Measurements from ENCODE around the gene EPG5. TPM values are rescaled to one million over a fixed set of nuclear protein-coding genes. Genes with fewer than 3 reads are reported as not detected.

Gene EPG5
- total and polyA plus RNA-seq, 9 of the 15 experiments (the other 6 are each of a cell fraction or from before 2014, with no cell fraction given): 1.3 to 10.7 (median 5.2) TPM

DNA sequence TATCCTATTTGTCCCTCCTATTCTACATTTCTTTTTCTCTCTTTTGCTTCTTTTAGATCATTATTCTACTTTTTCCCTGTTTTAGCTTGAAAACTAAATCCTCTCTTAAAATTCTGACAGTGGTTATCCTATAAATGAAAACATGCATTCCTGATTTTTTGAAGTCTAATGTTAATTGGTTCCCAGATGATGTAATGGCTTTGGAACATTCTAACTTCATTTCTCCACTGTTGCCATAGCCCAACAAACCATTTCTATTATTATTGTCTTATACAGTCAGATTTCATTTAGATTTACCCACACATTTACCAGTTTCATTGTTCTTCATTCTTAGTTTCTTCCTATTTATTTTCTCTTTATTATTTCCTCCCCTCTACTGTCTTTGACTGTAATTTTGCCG lies 105.2 kb downstream of the EPG5 start:
- no TSS peak for BruUV-seq (replicated peaks)
- DNase-seq (ENCODE audit: extremely low read depth in 1 of 4, low spot score in 3 of 4): no peak
- Histone ChIP-seq H3K9me1 (ENCODE audit: control insufficient read depth, insufficient read depth, low read length) (no peaks in the 10 kb centered on the region), H3K27ac (ENCODE audit: extremely low read depth, low read depth, low read length) (no peak overlapping the region), H3K27me3 (ENCODE audit: control insufficient read depth in 2 of 2, insufficient read depth in 2 of 2, low read length in 2 of 2) (no peaks in the 10 kb centered on the region), H2AFZ (ENCODE audit: low read depth, low read length) (no peak overlapping the region), H3K36me3 (ENCODE audit: control insufficient read depth, insufficient read depth, low read length) (peaks cover 58% of the 10 kb centered on the region; the same call in 2 of the 3 replicates), H3K79me2 (ENCODE audit: control insufficient read depth, insufficient read depth, low read length) (no peaks in the 10 kb centered on the region), H3K4me3 (no peak overlapping the region), H4K20me1 (replicated peaks; ENCODE audit: control insufficient read depth, insufficient read depth, low read length) (no peaks in the 10 kb centered on the region; the same call in 1 of the 2 replicates), H3K9ac (ENCODE audit: insufficient read depth in 1 of 2, low read depth in 2 of 2, low read length in 2 of 2) (no peak overlapping the region), H3K4me1 (replicated peaks in 1 of 2; ENCODE audit: control insufficient read depth in 2 of 2, insufficient read depth in 2 of 2, low read length in 2 of 2) (no peaks in the 10 kb centered on the region), H3K4me2 (ENCODE audit: insufficient read depth, low read length) (no peak overlapping the region), H3K9me3 (replicated peaks; ENCODE audit: control insufficient read depth, insufficient read depth, low read depth, low read length) (no peaks in the 10 kb centered on the region)
- intact Hi-C loops (cut with micrococcal nuclease): no loop called here
- FAIRE-seq: no peak
- TF ChIP-seq MCM3 (IDR thresholded peaks at IDR 0.05) (no peak), RFX1 (IDR thresholded peaks at IDR 0.05) (no peak), SUPT5H (IDR thresholded peaks at IDR 0.05) (no peak), MEIS2 (IDR thresholded peaks at IDR 0.05; ENCODE audit: partially characterized antibody) (no peak), GATA2 (CRISPR knock-in tag; IDR thresholded peaks at IDR 0.05) (no peak), PRDM10 (IDR thresholded peaks at IDR 0.05; ENCODE audit: partially characterized antibody) (no peak), SOX6 (IDR thresholded peaks at IDR 0.05) (no peak), ZFPM2 (CRISPR knock-in tag; IDR thresholded peaks at IDR 0.05) (no peak), MXI1 (IDR thresholded peaks at IDR 0.05; ENCODE audit: low read depth, low read length) (no peak), ZNF696 (CRISPR knock-in tag; conservative IDR thresholded peaks at IDR 0.05) (no peak), DMBX1 (CRISPR knock-in tag; IDR thresholded peaks at IDR 0.05; ENCODE audit: borderline replicate concordance) (no peak)
- in situ Hi-C loops (cut with MboI): no loop called here
- ChIA-PET POLR2A (no interaction called here), CTCF (ENCODE audit: low intra/inter-chr PET ratio) (no interaction called here)
- 83% methylated on average over 1 of the region's 1 CpG for WGBS (ENCODE audit: insufficient coverage, low coverage, missing lambda C conversion rate)
- no peak for ATAC-seq
